CD4-positive, alpha-beta T cell treated with Interleukin-15 for 4 hours (primary cell): ENCODE measurements around the gene SMTNL1.

ENCODE experiments used
- DNase-seq: peaks from one replicate; pipeline ENCODE4 v3.0.0-alpha.2; 2020; ENCODE audit warnings: low spot score

Gene SMTNL1

DNA sequence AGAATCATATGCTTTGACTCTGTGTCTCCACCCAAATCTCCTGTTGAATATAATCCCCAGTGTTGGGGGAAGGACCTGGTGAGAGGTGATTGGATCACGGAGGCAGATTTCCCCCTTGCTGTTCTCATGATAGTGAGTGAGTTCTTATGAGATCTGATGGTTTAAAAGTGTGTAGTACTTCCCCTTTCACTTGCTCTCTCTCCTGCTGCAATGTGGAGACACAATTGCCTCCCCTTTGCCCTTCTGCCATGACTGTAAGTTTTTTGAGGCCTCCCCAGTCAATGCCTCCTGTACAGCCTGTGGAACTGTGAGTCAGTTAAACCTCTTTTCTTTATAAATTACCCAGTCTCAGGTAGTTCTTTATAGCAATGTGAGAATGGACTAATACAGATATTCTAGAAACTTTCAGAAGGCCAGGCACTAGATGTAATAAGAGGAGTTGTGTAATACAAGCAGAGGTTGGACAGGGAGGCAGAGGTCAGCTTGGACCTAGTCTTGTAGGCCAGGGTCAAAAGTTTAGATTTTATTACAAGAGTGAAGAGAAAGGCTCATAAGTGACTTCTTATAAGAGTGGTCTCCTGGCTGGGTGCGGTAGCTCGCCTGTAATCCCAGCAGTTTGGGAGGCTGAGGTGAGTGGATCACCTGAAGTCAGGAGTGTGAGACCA lies 50.8 kb downstream of the SMTNL1 start:
- DNase-seq = no peak

DNA sequence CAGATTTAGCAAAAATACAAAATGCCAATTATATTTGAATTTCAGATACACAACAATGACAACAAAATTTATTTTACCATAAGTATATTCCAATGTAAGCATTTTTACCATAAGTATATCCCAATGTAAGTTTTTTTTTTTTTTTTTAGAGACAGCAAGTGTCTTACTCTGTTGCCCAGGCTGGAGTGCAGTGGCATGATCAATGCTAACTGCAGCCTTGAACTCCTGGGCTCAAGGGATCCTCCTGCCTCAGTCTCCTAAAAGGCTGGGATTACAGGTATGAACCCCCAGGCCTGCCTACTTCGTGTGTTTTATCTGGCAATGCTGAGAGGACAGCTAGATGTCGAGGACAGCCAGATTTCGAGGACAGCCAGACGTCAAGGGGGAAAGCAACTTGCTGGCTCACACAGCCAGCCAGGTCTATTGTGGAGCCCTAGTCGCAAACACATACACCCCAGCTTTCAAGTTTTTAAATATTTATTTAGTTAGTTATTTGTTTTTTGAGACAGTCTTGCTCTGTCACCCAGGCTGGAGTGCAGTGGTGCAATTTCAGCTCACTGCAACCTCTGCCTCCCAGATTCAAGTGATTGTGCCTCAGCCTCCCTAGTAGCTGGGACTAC lies 59.0 kb downstream of the SMTNL1 start:
- no peak for DNase-seq

DNA sequence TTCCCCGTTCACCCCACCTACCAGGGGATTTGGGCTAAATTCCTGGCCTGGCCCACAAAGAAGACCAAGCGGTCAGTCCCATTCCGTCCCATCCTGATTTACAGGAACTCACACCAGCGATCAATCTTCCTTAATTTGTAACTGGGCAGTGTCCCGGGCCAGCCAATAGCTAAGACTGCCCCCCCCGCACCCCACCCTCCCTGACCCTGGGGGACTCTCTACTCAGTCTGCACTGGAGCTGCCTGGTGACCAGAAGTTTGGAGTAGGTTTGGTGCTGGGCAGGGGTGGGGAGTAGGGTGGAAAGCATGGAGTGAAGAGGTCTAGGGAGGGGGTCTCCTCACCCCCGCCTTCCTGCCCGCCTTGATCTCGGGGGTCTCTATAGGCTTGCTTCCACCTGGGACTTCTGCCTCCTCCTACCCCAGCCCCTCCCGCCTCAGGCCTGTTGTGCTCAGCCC lies 60.1 kb downstream of the SMTNL1 start, which contains the start of gene SERPING1:
Gene SERPING1, plus strand, starts transcription at position 225 of the 455 bp plus-strand sequence. CDS start 586 bp downstream, outside the sequence.
- DNase-seq = no peak

GRCh38 chr11:57597916-57598830 lies 60.8 kb downstream of the SMTNL1 start:
- no peak for DNase-seq

DNA sequence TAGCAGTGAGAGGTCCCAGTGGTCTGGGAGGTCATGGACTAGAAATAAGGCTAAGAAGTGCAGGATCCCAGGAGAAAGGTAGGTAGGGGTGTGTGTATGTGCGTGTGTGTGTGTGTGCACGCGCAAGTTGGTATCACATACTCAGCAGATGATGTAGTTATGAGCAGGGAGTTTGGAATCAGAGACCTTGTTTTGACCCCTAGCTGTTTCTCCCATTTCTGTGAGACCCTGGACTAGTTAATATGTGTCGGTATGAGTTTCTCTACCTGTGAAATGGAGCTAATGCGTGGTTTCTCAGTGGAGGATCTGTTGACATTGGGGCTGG lies 61.4 kb downstream of the SMTNL1 start:
- DNase-seq = no peak

GRCh38 chr11:57599381-57599780 lies 62.0 kb downstream of the SMTNL1 start:
- DNase-seq = no peak
